ENCODE measurements around the gene ARHGEF19.
A peak's percentile ranks its signal among the peaks of the same experiment; 100 is the strongest.

GRCh38 chr1:16155537-16156410 lies 56.7 kb downstream of the ARHGEF19 start, which contains the start of gene EPHA2:
- no peak for TF ChIP-seq CTCF (CRISPR knock-in tag; IDR thresholded peaks at IDR 0.05)
- TF ChIP-seq ZFP90 (CRISPR knock-in tag; IDR thresholded peaks at IDR 0.05; ENCODE audit: borderline replicate concordance): 0 out of 2 replicates have a peak, but pooled peaks have one; percentile 46

Measured in HepG2 (cell line).